Lower leg skin (tissue), 4 donors: ENCODE measurements around the gene DNAH8. TPM values are rescaled to one million over a fixed set of nuclear protein-coding genes. Genes with fewer than 3 reads are reported as not detected.

Source experiments
- DNase-seq, 2 donors: peaks; one replicate each; pipeline ENCODE4 v3.0.0-alpha.2; 2019; ENCODE audit warnings: low spot score in 2 of 2
- H3K4me3 ChIP-seq: fragments of 200-600 bp; sonication (generic); 2 replicates; pipeline ENCODE4 v1.5.1; 2017; ENCODE audit warnings: mild to moderate bottlenecking, low read depth; ENCODE audit not compliant: poor library complexity, severe bottlenecking
- POLR2A ChIP-seq, 2 donors: fragments of 450-650 bp; IDR thresholded peaks; one replicate each; pipeline ENCODE4 v1.6.1; 2016 to 2017; ENCODE audit warnings: antibody characterized with exemption in 2 of 2, mild to moderate bottlenecking in 1 of 2, moderate library complexity in 1 of 2
- WGBS, 2 donors: methylation state at CpG; one replicate each; pipeline ENCODE4 v1.1.5; 2018; 5-methylcytosine and 5-hydroxymethylcytosine counted together
- intact Hi-C: fragments of 100-400 bp; cut with DNase I; formaldehyde crosslinking; loops from one replicate; pipeline ENCODE4 v1.15.0; 2023; ENCODE audit warnings: low total_unique reads
- total RNA-seq, 4 donors: library from RNA; depleted of rRNA; stranded (reverse); fragments of >200 nt; gene quantifications; one replicate each; pipeline ENCODE4 v1.1.0, GENCODE V29; 2016
- TF ChIP-seq, protein P1 (sequence below), 3 donors: fragments of 450-650 bp; IDR thresholded peaks; one replicate each; pipeline ENCODE4 v1.5.1; 2016; ENCODE audit warnings: antibody characterized with exemption in 3 of 3, mild to moderate bottlenecking in 3 of 3, moderate library complexity in 2 of 3

DNAH8 gene, protein sequence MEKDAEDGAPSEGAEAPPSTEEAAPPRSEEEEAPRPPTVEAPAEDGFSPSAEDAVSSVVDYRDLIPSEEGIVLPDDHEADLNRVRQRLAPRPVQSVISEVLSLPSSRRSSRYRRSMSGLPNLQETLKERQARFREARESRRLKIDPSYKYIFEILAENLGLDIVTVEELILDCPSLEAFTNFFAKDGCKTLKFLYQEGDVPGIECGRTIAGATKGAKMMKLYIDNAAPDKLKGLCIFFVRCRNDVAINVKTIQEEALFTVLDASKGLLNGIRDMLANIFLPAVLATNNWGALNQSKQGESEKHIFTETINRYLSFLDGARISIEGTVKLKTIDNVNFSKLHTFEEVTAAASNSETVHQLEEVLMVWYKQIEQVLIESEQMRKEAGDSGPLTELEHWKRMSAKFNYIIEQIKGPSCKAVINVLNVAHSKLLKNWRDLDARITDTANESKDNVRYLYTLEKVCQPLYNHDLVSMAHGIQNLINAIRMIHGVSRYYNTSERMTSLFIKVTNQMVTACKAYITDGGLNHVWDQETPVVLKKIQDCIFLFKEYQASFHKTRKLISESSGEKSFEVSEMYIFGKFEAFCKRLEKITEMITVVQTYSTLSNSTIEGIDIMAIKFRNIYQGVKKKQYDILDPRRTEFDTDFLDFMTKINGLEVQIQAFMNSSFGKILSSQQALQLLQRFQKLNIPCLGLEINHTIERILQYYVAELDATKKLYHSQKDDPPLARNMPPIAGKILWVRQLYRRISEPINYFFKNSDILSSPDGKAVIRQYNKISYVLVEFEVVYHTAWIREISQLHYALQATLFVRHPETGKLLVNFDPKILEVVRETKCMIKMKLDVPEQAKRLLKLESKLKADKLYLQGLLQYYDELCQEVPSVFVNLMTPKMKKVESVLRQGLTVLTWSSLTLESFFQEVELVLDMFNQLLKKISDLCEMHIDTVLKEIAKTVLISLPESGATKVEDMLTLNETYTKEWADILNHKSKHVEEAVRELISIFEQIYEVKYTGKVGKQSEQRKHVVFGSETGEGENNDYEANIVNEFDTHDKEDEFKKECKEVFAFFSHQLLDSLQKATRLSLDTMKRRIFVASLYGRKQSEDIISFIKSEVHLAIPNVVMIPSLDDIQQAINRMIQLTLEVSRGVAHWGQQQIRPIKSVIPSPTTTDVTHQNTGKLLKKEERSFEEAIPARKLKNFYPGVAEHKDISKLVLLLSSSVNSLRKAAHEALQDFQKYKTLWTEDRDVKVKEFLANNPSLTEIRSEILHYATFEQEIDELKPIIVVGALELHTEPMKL (N-terminal part only)
- total RNA-seq, result under 1 TPM; 0.02 to 0.19 (median 0.08) TPM

DNA sequence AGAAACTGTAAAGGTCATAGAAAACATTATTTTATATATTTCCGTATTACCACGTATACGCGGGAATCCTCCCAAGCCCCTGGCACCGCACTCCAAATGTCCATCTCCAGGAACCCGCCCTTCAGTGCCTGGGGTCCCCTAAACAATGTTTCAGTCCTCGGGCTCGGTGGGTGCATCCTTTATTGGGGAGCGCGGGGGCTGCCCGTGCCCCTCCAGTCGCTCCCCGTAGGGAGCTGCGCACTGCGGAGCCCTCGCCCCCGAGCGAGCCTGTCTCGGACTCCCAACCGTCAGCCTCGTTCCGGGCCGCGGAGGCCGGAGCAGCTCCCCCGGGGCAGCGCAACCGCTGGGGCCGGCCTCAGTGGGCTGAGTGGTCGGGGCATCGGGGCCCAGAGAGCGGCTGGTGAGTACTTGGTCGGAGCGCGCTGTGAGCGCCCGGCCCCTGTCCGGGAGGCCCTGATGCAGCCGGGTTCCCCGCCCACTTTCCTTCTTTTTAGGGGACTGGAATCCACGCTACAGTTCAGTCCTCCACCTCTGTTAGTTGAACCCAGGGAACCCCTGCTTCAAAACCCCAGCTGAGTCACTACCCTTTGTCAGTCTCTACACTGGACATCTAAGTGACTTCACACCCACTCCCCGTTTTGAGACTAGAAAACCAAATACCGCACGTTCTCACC, at the start of gene DNAH8:
TSS of gene DNAH8 (plus strand) at position 296 of the 674 bp plus-strand sequence. CDS start 7,499 bp downstream, outside the sequence.
- no peak for DNase-seq
- intact Hi-C loops, result no loop called here
- no peak within 1 kb of the TSS for H3K4me3 ChIP-seq
- no peak for TF ChIP-seq POLR2A (IDR thresholded peaks at IDR 0.05)
- TF ChIP-seq, protein P1, sequence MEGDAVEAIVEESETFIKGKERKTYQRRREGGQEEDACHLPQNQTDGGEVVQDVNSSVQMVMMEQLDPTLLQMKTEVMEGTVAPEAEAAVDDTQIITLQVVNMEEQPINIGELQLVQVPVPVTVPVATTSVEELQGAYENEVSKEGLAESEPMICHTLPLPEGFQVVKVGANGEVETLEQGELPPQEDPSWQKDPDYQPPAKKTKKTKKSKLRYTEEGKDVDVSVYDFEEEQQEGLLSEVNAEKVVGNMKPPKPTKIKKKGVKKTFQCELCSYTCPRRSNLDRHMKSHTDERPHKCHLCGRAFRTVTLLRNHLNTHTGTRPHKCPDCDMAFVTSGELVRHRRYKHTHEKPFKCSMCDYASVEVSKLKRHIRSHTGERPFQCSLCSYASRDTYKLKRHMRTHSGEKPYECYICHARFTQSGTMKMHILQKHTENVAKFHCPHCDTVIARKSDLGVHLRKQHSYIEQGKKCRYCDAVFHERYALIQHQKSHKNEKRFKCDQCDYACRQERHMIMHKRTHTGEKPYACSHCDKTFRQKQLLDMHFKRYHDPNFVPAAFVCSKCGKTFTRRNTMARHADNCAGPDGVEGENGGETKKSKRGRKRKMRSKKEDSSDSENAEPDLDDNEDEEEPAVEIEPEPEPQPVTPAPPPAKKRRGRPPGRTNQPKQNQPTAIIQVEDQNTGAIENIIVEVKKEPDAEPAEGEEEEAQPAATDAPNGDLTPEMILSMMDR (IDR thresholded peaks at IDR 0.05), result no peak
- 8 to 9% methylated on average over 23 to 38 of the region's 44 CpGs for WGBS, 2 donors

DNA sequence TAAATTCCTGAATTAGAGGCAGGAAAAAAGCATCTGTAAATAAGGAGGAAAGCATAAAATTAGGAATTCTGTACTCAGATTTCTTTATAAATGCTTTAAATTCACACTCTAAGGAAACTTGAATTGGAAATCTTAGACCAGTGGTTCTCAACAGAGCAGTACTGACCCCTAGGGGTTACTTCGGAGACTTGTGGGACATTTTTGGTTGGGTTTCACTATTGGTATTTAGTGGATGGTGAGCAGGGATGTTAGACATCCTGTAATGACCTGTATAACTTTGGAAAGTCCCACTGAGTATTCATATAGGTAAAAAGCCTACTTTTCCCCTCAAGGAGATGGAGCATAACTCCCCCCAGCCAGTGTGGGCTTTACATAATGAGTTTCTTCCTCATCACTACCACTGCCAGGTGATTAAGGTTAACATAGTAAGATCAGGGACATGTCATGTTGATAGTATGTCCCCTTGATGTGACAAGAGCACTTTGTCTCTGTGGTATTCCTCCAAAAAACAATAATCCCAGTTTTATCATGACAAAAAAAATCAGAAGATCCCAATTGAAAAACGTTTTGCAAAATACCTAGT, 43.1 kb upstream of the DNAH8 start:
- DNase-seq, result no peak
- TF ChIP-seq, protein P1 (IDR thresholded peaks at IDR 0.05), result no peak
- intact Hi-C loops, result no loop called here
- WGBS, 2 donors, result 11 to 12% methylated on average over 2 of the region's 2 CpGs
- no peak overlapping the region for H3K4me3 ChIP-seq

DNA sequence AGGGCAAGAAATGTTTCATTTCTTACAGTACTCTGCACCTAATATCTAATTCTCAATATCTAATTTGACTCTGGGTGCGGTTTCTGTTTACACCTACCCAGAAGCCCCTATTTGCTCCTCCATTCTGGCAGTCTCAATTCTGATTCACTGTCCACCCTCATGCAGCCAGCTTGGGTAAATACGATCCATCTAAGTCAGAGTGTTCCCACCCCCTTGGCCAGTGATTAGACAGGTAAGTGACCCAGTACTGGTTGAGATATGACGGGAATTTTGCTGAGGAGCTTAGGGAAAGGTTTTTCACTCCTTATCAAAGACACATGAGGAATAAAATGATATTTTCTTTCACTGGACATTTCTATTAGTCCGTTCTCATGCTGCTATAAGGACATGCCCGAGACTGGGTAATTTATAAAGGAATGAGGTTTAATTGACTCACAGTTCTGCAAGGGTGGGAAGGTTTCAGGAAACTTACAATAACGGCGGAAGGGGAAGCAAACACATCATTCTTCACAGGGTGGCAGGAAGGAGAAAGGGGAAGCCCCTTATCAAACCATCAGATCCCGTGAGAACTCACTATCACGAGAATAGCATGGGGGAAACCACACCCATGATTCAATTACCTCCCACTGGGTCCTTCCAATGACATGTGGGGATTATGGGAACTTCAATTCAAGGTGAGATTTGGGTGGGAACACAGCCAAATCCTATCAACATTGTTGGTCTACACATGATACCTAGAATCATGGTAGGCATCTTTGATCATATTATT, 41.5 kb upstream of the DNAH8 start:
- no peak overlapping the region for H3K4me3 ChIP-seq
- WGBS, 2 donors, result 55 to 56% methylated on average over 9 of the region's 9 CpGs
- no peak for TF ChIP-seq POLR2A (IDR thresholded peaks at IDR 0.05)
- TF ChIP-seq, protein P1 (IDR thresholded peaks at IDR 0.05), result no peak
- intact Hi-C loops, result no loop called here
- DNase-seq, result no peak

DNA sequence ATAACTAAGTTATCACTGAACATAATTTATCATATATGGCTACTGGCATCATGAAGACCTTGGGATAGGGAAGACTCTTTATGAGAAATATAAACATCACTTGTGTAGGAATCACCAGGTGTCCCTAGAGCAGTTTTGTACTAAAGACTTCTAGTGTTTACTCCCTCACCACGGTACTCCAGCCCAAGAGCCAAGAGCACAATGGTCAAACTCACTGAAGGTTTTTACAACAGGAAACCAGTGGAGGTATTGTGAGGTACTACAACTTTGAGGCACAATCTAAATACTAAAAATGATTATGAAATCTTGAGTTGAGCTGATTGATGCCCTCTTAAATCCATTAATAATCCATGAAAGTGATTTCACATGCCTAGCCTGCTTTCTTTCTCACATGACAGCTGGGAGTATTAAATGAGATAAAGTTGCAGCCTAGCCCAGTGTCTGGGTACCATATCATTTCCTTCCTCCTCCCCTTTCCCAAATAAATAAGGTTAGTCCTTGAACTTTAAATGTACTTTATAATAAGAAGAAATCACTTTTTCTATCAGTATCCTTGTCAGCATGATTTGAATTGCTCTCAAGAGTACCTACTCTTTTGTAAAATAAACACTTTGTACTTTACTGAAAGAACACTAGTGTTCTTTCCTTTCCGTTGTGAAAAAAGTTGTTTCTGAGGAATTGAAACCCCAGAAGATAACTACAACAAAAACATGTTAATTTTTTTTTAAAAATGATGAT, 38.7 kb upstream of the DNAH8 start:
- DNase-seq, result no peak
- H3K4me3 ChIP-seq, result no peak overlapping the region
- intact Hi-C loops, result no loop called here
- TF ChIP-seq, protein P1 (IDR thresholded peaks at IDR 0.05), result no peak
- WGBS, 2 donors, result 80 to 88% methylated on average over 2 of the region's 2 CpGs
